Activated CD4-positive, CD25-positive, alpha-beta regulatory T cell treated with anti-CD3 and anti-CD28 coated beads, Interleukin-2, amount 50 U/mL, for 24 hours (primary cell): Measurements from ENCODE around the gene RUNX1.

Source experiments
- ATAC-seq, 2 donors: fragments of 150-1000 bp; cut with Tn5 transposase; one replicate each; pipeline ENCODE4 v1.10.0; 2021; ENCODE audit warnings: mild to moderate bottlenecking in 1 of 2, moderate library complexity in 1 of 2

Gene RUNX1

GRCh38 chr21:34802180-34802899 is 246.8 kb downstream of the RUNX1 start:
- ATAC-seq: no peak

GRCh38 chr21:34801519-34802132 is 247.5 kb downstream of the RUNX1 start:
- ATAC-seq: no peak

- peak; percentile 60 to 73 for ATAC-seq
Measured at GRCh38 chr21:34800797-34801518, 248.1 kb downstream of the RUNX1 start.

- ATAC-seq: no peak
Measured at GRCh38 chr21:34799092-34799491, 250.0 kb downstream of the RUNX1 start.

- ATAC-seq: no peak
Measured at GRCh38 chr21:34797921-34798535, 251.1 kb downstream of the RUNX1 start.

- ATAC-seq: no peak
Measured at GRCh38 chr21:34797201-34797525, 251.9 kb downstream of the RUNX1 start.

GRCh38 chr21:34796518-34797200 is 252.4 kb downstream of the RUNX1 start:
- no peak for ATAC-seq

- ATAC-seq: no peak
Measured at GRCh38 chr21:34795548-34796180, 253.4 kb downstream of the RUNX1 start.

- no peak for ATAC-seq
Measured at GRCh38 chr21:34795175-34795547, 253.9 kb downstream of the RUNX1 start.

- no peak for ATAC-seq
Measured at GRCh38 chr21:34794686-34795085, 254.4 kb downstream of the RUNX1 start.

GRCh38 chr21:34793471-34793870 is 255.6 kb downstream of the RUNX1 start:
- no peak for ATAC-seq

GRCh38 chr21:34792504-34793089 is 256.5 kb downstream of the RUNX1 start:
- no peak for ATAC-seq

GRCh38 chr21:34791776-34792503 is 257.2 kb downstream of the RUNX1 start:
- no peak for ATAC-seq

- ATAC-seq: no peak
Measured at GRCh38 chr21:34790834-34791233, 258.3 kb downstream of the RUNX1 start.

GRCh38 chr21:34790341-34790740 is 258.8 kb downstream of the RUNX1 start:
- ATAC-seq: no peak

- ATAC-seq: no peak
Measured at GRCh38 chr21:34788879-34789278, 260.2 kb downstream of the RUNX1 start.

- ATAC-seq: no peak
Measured at GRCh38 chr21:34783815-34784214, 265.3 kb downstream of the RUNX1 start.

- no peak for ATAC-seq
Measured at GRCh38 chr21:34782506-34783360, 266.4 kb downstream of the RUNX1 start.

- ATAC-seq: no peak
Measured at GRCh38 chr21:34781526-34781925, 267.6 kb downstream of the RUNX1 start.

- ATAC-seq: no peak
Measured at GRCh38 chr21:34779860-34780259, 269.2 kb downstream of the RUNX1 start.
